Measurements from ENCODE around the gene SVOP. TPM values are rescaled to one million over a fixed set of nuclear protein-coding genes. Genes with fewer than 3 reads are reported as not detected.
A peak's percentile ranks its signal among the peaks of the same experiment; 100 is the strongest.

Gene SVOP
- total and polyA plus RNA-seq, 5 experiments from 2014 or later: not detected

DNA sequence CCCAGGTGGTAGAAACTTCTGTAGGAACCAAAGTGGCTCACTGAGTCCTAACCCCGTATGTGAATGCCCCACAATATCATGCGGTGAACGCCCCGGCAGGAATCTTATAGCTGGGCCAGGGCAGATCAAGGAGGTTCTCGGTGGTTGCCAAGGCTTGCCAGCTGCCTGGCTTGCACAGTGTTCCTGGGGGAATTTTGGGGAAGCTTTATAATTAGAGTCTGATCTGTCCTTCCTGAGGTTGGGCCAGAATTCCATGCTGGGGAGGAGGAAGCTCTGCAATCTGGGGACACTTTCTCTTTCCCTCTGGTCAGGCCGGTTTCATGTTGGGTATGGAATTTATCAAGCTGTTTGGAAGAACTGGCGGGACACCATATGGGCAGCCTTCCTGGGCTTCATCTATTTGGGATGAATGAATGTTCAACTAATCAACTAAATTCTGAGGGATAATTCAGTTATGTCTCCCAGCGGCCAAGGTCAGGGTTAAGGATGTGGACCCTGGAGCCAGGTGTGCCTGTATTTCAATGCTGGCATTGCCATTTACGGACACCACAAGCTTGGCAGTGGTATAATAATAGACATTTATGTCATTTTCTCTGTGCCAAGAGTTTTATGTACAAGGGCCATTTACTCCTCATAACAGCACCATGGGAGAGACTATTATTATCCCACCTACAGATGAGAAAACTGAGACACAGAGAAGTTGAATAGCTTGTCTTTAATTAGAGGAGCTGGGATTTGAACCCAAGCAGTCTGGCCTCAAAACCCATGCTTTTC lies 54.3 kb downstream of the SVOP start:
- Mint-ChIP-seq H3K36me3 (no peaks in the 10 kb centered on the region), H3K27me3 (peaks cover 10 to 36% (median 16%) of the 10 kb centered on the region in 5 donors), H3K4me1 (no peaks in the 10 kb centered on the region), H3K27ac (no peak overlapping the region), H3K9me3 (no peaks in the 10 kb centered on the region), H3K4me3 (no peak overlapping the region)
- ATAC-seq (no peak), DNase-seq (no peak)
- POLR2A ChIA-PET: no interaction called here

DNA sequence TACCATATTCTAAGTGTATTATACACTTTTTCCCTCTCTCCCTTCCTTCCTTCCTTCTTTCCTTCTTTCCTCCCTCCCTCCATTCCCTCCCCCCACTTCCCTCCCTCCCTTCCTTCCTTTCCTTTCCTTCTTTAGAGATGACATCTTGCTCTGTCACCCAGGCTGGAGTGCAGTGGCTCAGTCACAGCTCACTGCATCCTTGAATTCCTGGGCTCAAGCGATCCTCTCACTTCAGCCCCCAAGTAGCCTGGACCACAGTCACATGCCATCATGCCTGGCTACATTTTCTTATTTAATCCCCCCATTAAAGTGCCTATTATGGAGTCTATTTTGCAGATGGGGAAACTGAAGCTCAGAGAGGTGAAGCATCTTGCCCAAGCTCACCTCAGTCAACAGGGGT lies 55.0 kb downstream of the SVOP start:
- H3K36me3 Mint-ChIP-seq: no peaks in the 10 kb centered on the region
- H3K9me3 Mint-ChIP-seq: no peaks in the 10 kb centered on the region
- ATAC-seq (no peak), DNase-seq (no peak)
- no peak overlapping the region for H3K27ac Mint-ChIP-seq
- no peaks in the 10 kb centered on the region for H3K4me1 Mint-ChIP-seq
- POLR2A ChIA-PET: no interaction called here
- H3K4me3 Mint-ChIP-seq: no peak overlapping the region
- peaks cover 8 to 36% (median 16%) of the 10 kb centered on the region in 5 donors for H3K27me3 Mint-ChIP-seq

DNA sequence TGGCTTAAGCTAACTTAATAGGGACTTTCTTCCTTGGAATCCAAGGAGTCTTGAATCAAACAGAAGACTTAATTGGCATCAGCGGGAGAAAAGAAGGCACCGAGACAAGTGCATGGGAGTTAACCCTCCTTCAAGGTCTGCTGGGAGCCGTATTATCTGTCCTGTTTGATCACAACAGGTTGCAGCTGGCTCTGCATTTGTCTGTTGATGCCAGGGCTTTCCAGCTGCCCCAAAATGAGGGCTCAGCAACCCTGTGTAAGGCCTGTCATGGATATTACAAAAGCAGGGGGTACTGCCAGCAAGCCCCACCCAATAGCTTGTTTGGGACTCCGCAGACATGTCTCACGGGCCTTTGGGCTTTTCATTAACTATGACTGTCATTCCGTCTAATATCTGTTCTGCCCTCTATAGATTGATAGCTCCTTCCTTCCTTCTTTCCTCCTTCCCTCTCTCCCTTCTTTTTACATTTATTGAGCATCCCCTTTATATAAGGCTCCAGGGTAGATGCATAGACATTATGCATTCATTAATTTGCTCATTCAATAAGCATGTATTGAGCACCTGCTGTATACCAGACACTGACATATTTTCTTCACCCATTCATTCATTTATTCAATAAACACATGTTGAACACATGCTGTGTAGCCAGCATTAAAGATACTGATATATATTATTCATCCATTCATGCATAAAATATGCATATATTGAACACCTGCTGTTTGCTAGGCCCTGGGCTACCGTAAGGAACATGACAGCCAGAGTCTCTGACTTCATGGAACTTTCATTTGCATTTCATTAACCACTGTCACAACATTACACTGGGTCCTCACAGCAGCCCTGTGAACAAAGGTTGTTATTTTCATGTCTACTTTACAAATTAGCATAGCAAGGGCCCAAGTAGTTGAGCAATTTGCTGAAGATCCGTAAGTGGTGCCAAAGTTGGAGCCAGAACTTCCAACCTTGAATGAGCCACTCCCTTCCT lies 56.2 kb downstream of the SVOP start:
- Mint-ChIP-seq H3K36me3 (no peaks in the 10 kb centered on the region), H3K4me3 (no peak overlapping the region)
- POLR2A ChIA-PET: no interaction called here

DNA sequence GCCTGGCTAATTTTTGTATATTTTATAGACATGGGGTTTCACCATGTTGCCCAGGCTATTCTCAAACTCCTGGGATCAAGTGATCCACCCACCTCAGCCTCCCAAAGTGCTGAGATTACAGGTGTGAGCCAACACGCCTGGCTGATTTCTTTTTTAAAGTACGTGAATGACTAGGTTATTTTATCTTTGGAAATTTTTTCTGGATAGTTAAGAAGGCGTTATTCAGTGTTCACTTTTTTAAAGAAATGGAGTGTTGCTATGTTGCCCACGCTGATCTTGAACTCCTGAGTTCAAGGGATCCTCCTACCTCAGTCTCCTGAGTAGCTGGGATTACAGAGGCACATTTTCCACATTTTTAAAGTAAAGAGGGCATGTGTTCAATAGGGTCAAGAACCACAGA lies 58.6 kb downstream of the SVOP start:
- POLR2A ChIA-PET: no interaction called here
- Mint-ChIP-seq H3K27ac (no peak overlapping the region), H3K4me3 (no peak overlapping the region), H3K4me1 (no peaks in the 10 kb centered on the region), H3K36me3 (no peaks in the 10 kb centered on the region), H3K9me3 (no peaks in the 10 kb centered on the region), H3K27me3 (peaks cover 0 to 10% (median 3%) of the 10 kb centered on the region in 5 donors)
- ATAC-seq: no peak
- no peak for DNase-seq

More for the DNA sequence above, 56.2 kb downstream of the SVOP start:
- no peak overlapping the region for H3K27ac Mint-ChIP-seq
- H3K9me3 Mint-ChIP-seq: no peaks in the 10 kb centered on the region
- DNase-seq: no peak
- peaks cover 5 to 26% (median 13%) of the 10 kb centered on the region in 5 donors for H3K27me3 Mint-ChIP-seq
- ATAC-seq: no peak
- H3K4me1 Mint-ChIP-seq: no peaks in the 10 kb centered on the region

DNA sequence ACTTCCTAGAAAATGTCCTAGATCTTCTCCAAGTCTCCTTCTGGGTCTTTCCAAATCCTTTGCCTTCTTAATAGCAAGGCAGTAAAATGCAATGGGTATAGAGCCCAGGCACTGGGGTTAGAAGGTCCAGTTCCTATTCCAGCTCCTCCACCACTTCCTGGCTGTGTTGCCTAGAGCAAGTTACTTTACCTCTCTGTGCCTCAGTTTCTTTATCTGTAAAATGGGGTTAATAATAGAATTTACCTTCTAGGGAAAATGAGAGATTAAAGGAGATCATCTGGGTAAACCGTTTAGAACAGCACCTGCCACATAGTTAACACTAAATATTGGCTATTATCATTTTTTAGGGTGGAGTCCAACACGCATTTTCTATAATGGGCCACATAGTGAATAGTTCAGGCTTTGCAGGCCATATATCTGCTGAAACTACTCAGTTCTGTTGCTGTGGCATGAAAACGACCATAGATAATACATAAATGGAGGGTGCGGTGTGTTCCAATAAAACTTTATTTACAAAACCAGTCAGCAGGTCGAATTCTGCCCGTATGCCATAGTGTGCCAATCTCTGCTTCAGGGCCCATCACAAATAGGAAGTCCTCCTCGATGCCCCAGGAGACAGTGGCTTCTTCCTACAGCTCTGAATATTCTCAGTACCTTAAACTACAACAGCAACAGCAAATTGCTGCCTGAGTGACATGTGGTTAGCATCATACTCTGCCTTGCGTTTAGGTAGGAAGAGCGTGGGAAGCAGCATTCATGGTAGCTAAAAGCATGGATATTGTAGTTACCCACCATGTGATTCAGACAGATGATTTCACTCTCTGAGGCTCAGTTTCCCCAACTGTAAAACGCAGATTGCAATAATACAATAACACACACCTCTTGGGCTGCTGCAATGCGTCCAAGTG lies 60.9 kb downstream of the SVOP start:
- POLR2A ChIA-PET: interaction anchor here (0.6 kb wide), 1 partner anchor 1746 kb away, joined by 4 read pairs; no protein-coding TSS in a partner anchor
- ATAC-seq: no peak
- H3K27me3 Mint-ChIP-seq: peaks cover 0 to 13% (median 5%) of the 10 kb centered on the region in 5 donors

DNA sequence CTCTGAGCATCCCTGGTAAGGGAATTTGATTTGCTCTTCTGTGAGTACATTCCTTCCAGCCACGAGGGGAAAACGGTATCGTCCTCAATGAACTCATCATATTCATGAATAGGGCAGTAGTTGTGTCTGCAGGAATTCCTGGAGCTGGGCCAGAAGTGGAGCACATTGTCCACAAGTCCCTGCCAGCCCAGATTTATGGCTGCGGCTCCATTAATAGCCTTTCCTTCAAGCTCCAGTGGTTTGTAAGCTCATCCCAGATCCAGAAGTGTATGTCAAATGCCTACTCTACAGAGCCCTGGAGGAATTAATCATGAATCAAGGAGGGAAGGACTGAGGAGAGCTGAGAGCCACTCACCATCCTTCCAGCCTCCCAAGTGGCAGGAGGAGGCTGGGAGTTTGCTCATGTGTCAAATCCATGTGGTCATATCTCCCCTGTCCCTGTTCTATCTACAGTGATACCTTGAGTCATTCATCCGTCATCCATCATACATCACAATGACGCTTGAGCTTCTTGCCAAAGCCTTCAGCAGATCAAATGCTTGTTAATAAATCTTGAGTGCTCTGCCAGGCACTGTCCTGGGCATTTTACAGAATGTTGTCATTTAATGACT lies 65.5 kb downstream of the SVOP start:
- no peak overlapping the region for H3K27ac Mint-ChIP-seq
- H3K9me3 Mint-ChIP-seq: no peaks in the 10 kb centered on the region
- ATAC-seq (no peak), DNase-seq (no peak)
- H3K4me3 Mint-ChIP-seq: no peak overlapping the region
- peaks cover 0 to 10% (median 4%) of the 10 kb centered on the region in 5 donors for H3K27me3 Mint-ChIP-seq
- H3K4me1 Mint-ChIP-seq: peaks cover 0 to 9% (median 4%) of the 10 kb centered on the region in 4 donors
- H3K36me3 Mint-ChIP-seq: no peaks in the 10 kb centered on the region
- POLR2A ChIA-PET: no interaction called here

More for the DNA sequence above, 60.9 kb downstream of the SVOP start:
- H3K27ac Mint-ChIP-seq: no peak overlapping the region
- H3K4me1 Mint-ChIP-seq: no peaks in the 10 kb centered on the region
- no peak overlapping the region for H3K4me3 Mint-ChIP-seq
- H3K36me3 Mint-ChIP-seq: no peaks in the 10 kb centered on the region
- no peak for DNase-seq
- no peaks in the 10 kb centered on the region for H3K9me3 Mint-ChIP-seq

DNA sequence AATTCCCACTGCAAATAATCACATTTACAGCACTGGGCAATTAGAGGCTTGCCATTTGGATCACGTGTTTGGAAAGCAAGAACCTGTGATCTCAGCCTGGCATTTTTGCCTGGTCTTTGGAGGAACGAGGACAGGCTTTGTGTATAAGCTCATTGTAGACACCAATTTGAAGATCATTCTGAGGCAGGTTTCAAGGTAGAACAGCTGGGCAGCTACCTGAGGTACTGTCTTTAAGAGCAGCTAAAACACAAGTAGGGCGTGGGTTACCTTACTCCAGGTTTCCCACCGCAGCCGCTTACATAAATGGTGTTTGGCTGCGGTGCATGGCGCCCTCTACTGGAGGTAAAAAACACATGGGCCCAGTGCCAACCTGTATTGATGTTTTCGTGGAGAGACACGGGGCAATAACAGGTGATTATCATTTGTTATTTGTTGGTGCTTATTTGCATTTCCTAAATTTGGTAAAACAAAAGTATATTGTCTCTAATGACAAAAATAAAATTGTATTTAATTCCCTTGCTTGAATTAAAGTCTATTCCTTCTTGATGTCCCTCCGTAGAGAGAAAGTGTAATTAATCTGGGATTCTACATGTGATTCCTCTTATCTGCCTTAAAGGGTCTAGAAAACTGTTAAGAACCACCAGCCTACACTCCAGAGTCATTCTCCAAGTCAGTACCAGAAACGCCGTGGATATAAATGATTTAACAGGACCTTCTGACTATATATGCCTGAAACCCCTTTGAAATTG lies 69.7 kb downstream of the SVOP start:
- Mint-ChIP-seq H3K36me3 (peaks cover 0 to 7% (median 0%) of the 10 kb centered on the region in 3 donors), H3K27ac (no peak overlapping the region), H3K9me3 (peaks cover 0 to 10% (median 7%) of the 10 kb centered on the region in 9 donors), H3K27me3 (peaks cover 2 to 7% (median 4%) of the 10 kb centered on the region in 5 donors), H3K4me1 (peaks cover 0 to 12% (median 4%) of the 10 kb centered on the region in 4 donors), H3K4me3 (no peak overlapping the region)
- DNase-seq (peak; percentile 49 to 83 (median 64)), ATAC-seq (peak; percentile 89 to 94)
- POLR2A ChIA-PET: no interaction called here

DNA sequence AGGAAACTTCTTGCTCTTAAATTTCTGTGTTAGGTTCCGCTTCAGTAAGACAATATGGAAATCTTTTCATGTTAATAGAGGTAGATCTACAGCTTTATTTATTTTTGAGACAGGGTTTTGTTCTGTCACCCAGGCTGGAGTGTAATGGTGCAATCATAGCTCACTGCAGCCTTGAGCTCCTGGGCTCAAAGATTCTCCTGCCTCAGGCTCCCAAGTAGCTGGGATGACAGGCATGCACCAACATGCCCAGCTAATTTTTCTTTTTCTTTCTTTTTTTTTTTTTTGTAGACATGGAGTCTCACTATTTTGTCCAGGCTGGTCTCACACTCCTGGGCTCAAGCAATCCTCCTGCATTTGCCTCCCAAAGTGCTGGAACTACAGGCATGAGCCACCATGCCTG lies 70.9 kb downstream of the SVOP start:
- Mint-ChIP-seq H3K27ac (no peak overlapping the region), H3K36me3 (peaks cover 0 to 7% (median 0%) of the 10 kb centered on the region in 3 donors)

DNA sequence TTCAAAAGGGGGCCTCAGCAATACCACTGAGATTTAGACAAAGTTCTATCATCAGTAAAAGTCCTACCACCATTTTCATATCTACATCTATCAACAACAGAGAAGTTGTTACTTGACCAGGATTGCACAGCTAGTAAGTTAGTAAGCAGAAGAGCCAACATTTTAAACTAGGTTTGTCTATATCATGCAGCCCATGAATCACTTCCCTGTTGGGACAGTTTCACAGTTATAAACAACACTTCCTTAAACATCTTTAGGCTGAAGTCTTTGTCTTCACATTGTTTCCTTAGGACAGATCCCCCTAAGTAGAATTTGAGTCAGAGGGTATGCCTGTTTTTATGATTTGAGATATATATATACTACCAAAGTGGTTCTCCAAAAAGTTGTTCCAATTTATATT lies 72.5 kb downstream of the SVOP start:
- Mint-ChIP-seq H3K4me3 (no peak overlapping the region), H3K27me3 (peaks cover 0 to 9% (median 5%) of the 10 kb centered on the region in 5 donors), H3K4me1 (peaks cover 0 to 12% (median 4%) of the 10 kb centered on the region in 4 donors), H3K9me3 (peaks cover 0 to 10% (median 7%) of the 10 kb centered on the region in 9 donors), H3K36me3 (peaks cover 0 to 7% (median 0%) of the 10 kb centered on the region in 3 donors), H3K27ac (no peak overlapping the region)
- no peak for DNase-seq
- POLR2A ChIA-PET: no interaction called here
- no peak for ATAC-seq

More for the DNA sequence above, 70.9 kb downstream of the SVOP start:
- ATAC-seq: no peak
- Mint-ChIP-seq H3K9me3 (peaks cover 0 to 10% (median 7%) of the 10 kb centered on the region in 9 donors), H3K4me3 (no peak overlapping the region), H3K4me1 (peaks cover 0 to 12% (median 4%) of the 10 kb centered on the region in 4 donors), H3K27me3 (peaks cover 0 to 9% (median 6%) of the 10 kb centered on the region in 5 donors)
- DNase-seq: no peak
- POLR2A ChIA-PET: no interaction called here

DNA sequence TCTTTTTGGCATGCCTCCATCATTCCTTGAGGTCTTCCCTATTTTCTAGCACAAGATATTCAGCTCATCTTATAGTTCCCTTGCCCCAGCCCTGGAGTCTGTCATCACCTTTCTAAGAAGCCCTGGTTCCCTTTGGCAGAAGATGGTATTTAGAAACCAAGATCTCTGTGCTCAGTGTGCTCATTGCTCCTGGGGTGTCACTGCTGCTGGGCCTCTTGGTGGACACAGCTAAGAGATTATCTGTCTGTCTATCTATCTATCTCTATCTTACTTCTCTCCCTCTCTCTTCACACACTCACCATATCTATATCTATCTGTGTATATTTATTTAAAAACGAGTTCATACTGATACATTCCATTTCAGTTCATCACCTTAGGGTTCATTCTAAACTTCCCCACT lies 73.8 kb downstream of the SVOP start:
- no peak for ATAC-seq
- peaks cover 0 to 9% (median 3%) of the 10 kb centered on the region in 5 donors for H3K27me3 Mint-ChIP-seq

DNA sequence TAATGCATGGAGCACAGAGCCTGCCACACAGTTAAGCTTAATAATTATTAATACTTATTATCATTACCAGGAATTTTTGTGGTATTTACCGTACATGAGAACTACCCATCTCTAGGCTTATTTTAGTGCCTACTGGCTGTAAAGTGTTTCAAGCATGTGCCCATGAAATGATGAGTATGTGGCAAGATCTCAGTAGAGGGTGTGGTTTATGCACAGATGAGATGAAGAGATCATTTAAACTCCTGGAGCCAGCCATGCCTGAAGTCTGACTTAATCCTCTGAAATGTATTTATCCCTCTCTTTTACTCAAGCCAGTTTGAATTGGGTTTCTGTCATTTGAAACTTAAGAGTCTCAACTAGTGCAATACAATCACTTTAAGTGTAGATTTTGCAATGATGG lies 80.7 kb downstream of the SVOP start:
- Mint-ChIP-seq H3K4me3 (no peak overlapping the region), H3K36me3 (no peaks in the 10 kb centered on the region), H3K9me3 (no peaks in the 10 kb centered on the region), H3K4me1 (peaks cover 0 to 9% (median 1%) of the 10 kb centered on the region in 4 donors), H3K27me3 (peaks cover 0 to 9% (median 3%) of the 10 kb centered on the region in 5 donors), H3K27ac (no peak overlapping the region)
- POLR2A ChIA-PET: no interaction called here
- DNase-seq (no peak), ATAC-seq (no peak)

More for the DNA sequence above, 73.8 kb downstream of the SVOP start:
- H3K36me3 Mint-ChIP-seq: peaks cover 0 to 7% (median 0%) of the 10 kb centered on the region in 3 donors
- no peak for DNase-seq
- peaks cover 0 to 10% (median 7%) of the 10 kb centered on the region in 9 donors for H3K9me3 Mint-ChIP-seq
- POLR2A ChIA-PET: no interaction called here
- H3K4me1 Mint-ChIP-seq: peaks cover 0 to 12% (median 4%) of the 10 kb centered on the region in 4 donors
- H3K27ac Mint-ChIP-seq: no peak overlapping the region
- H3K4me3 Mint-ChIP-seq: no peak overlapping the region

Data from naive thymus-derived CD8-positive, alpha-beta T cell (primary cell).